WTC11 (cell line): ENCODE results near the gene GGTLC2. TPM values are rescaled to one million over a fixed set of nuclear protein-coding genes. Genes with fewer than 3 reads are reported as not detected.

ENCODE experiments used
- ATAC-seq: fragments of 200-7000 bp; cut with Tn5 transposase; 2 replicates; pipeline ENCODE4 v1.10.0; 2021; ENCODE audit warnings: mild to moderate bottlenecking, moderate library complexity
- CTCF ChIA-PET: fragments of 300-600 bp; sonication (Branson Sonifier 250); formaldehyde crosslinking; loops from one replicate; lab custom pipeline; 2021; ENCODE audit warnings: antibody characterized with exemption; lab: Charles Lee
- POLR2A ChIA-PET: fragments of 350-600 bp; sonication (Branson Sonifier 250); formaldehyde crosslinking; loops from one replicate; lab custom pipeline; 2021; ENCODE audit warnings: antibody characterized with exemption; lab: Charles Lee
- DNase-seq: peaks from one replicate; pipeline ENCODE4 v3.0.0; 2021; ENCODE audit warnings: low spot score
- H3K27ac Mint-ChIP-seq: 2 replicates; pipeline ENCODE4 v1.8.0; 2021; ENCODE audit warnings: mixed read lengths
- H3K27me3 Mint-ChIP-seq: 2 replicates; pipeline ENCODE4 v1.8.0; 2021; ENCODE audit warnings: low read depth, mild to moderate bottlenecking, moderate library complexity, mixed read lengths
- H3K36me3 Mint-ChIP-seq: 2 replicates; pipeline ENCODE4 v1.8.0; 2021; ENCODE audit warnings: mixed read lengths
- H3K4me1 Mint-ChIP-seq: 2 replicates; pipeline ENCODE4 v1.8.0; 2022; ENCODE audit warnings: mixed read lengths
- H3K4me3 Mint-ChIP-seq: 2 replicates; pipeline ENCODE4 v1.8.0; 2021; ENCODE audit warnings: mild to moderate bottlenecking, moderate library complexity, mixed read lengths
- H3K9me3 Mint-ChIP-seq: 2 replicates; pipeline ENCODE4 v1.8.0; 2021; ENCODE audit warnings: mixed read lengths
- CREM ChIP-seq: sonication (generic); formaldehyde crosslinking; IDR thresholded peaks from 2 replicates; pipeline ENCODE4 v1.8.1; 2022; ENCODE audit warnings: mild to moderate bottlenecking, missing genetic modification reagents, moderate library complexity
- ESRRA ChIP-seq: sonication (generic); formaldehyde crosslinking; IDR thresholded peaks from 2 replicates; pipeline ENCODE4 v1.8.1; 2022; ENCODE audit warnings: mild to moderate bottlenecking, missing genetic modification reagents, borderline replicate concordance
- ETV6 ChIP-seq: sonication (generic); formaldehyde crosslinking; IDR thresholded peaks from 2 replicates; pipeline ENCODE4 v1.8.1; 2022; ENCODE audit warnings: mild to moderate bottlenecking, missing genetic modification reagents
- FOXJ3 ChIP-seq: sonication (generic); formaldehyde crosslinking; IDR thresholded peaks from 2 replicates; pipeline ENCODE4 v1.9.0; 2021; ENCODE audit warnings: missing genetic modification reagents, mild to moderate bottlenecking, borderline replicate concordance
- FOXK1 ChIP-seq: sonication (generic); formaldehyde crosslinking; IDR thresholded peaks from 2 replicates; pipeline ENCODE4 v1.8.0; 2022; ENCODE audit warnings: mild to moderate bottlenecking, moderate library complexity, missing genetic modification reagents
- GABPB1 ChIP-seq: sonication (generic); formaldehyde crosslinking; IDR thresholded peaks from 2 replicates; pipeline ENCODE4 v1.8.1; 2023; ENCODE audit warnings: mild to moderate bottlenecking, missing genetic modification reagents
- GRHL2 ChIP-seq: fragments of 250-450 bp; sonication (Bioruptor Pico); IDR thresholded peaks from 2 replicates; pipeline ENCODE4 v1.8.0; 2022; ENCODE audit warnings: mild to moderate bottlenecking, moderate library complexity; ENCODE audit not compliant: insufficient replicate concordance, severe bottlenecking
- IRF2 ChIP-seq: sonication (generic); formaldehyde crosslinking; IDR thresholded peaks from 2 replicates; pipeline ENCODE4 v1.8.0; 2022; ENCODE audit warnings: low read depth, missing genetic modification reagents, borderline replicate concordance
- MXD4 ChIP-seq: fragments of 250-450 bp; sonication (Bioruptor Pico); IDR thresholded peaks from 2 replicates; pipeline ENCODE4 v1.8.0; 2021; ENCODE audit warnings: mild to moderate bottlenecking, moderate library complexity, borderline replicate concordance
- NFE2L1 ChIP-seq: sonication (generic); formaldehyde crosslinking; IDR thresholded peaks from 2 replicates; pipeline ENCODE4 v1.8.1; 2023; ENCODE audit warnings: missing genetic modification reagents
- NFYB ChIP-seq: sonication (generic); formaldehyde crosslinking; conservative IDR thresholded peaks from 2 replicates; pipeline ENCODE4 v1.8.0; 2022; ENCODE audit warnings: low read depth, missing genetic modification reagents
- NR1H2 ChIP-seq: sonication (generic); formaldehyde crosslinking; IDR thresholded peaks from 2 replicates; pipeline ENCODE4 v1.9.0; 2021; ENCODE audit warnings: mild to moderate bottlenecking, moderate library complexity, missing genetic modification reagents
- RELA ChIP-seq: sonication (generic); formaldehyde crosslinking; IDR thresholded peaks from 2 replicates; pipeline ENCODE4 v1.8.1; 2022; ENCODE audit warnings: missing genetic modification reagents, mild to moderate bottlenecking, borderline replicate concordance
- RORB ChIP-seq: fragments of 250-450 bp; sonication (Bioruptor Pico); IDR thresholded peaks from 2 replicates; pipeline ENCODE4 v1.9.0; 2021; ENCODE audit warnings: mild to moderate bottlenecking
- SMAD3 ChIP-seq: sonication (generic); formaldehyde crosslinking; IDR thresholded peaks from 2 replicates; pipeline ENCODE4 v1.8.0; 2022; ENCODE audit warnings: missing genetic modification reagents, mild to moderate bottlenecking, borderline replicate concordance
- TCF7 ChIP-seq: sonication (generic); formaldehyde crosslinking; IDR thresholded peaks from 2 replicates; pipeline ENCODE4 v1.8.0; 2022; ENCODE audit warnings: mild to moderate bottlenecking, low read depth, missing genetic modification reagents, moderate library complexity
- ZBTB21 ChIP-seq: sonication (generic); formaldehyde crosslinking; IDR thresholded peaks from 2 replicates; pipeline ENCODE4 v1.8.1; 2023; ENCODE audit warnings: mild to moderate bottlenecking, missing genetic modification reagents, borderline replicate concordance
- total RNA-seq: library from RNA; stranded (reverse); gene quantifications from 3 replicates; pipeline ENCODE4 v1.2.3, GENCODE V29; 2021
- TF ChIP-seq, protein P1 (sequence below): sonication (generic); formaldehyde crosslinking; IDR thresholded peaks from 2 replicates; pipeline ENCODE4 v1.8.1; 2022; ENCODE audit warnings: mild to moderate bottlenecking, moderate library complexity, missing genetic modification reagents
- TF ChIP-seq, protein P2 (sequence below): fragments of 200-600 bp; IDR thresholded peaks from 2 replicates; pipeline ENCODE4 v1.8.0; 2022; ENCODE audit warnings: antibody characterized with exemption
- TF ChIP-seq, protein P3 (sequence below): sonication (generic); formaldehyde crosslinking; IDR thresholded peaks from 2 replicates; pipeline ENCODE4 v1.8.0; 2023; ENCODE audit warnings: missing genetic modification reagents, mild to moderate bottlenecking, borderline replicate concordance
- TF ChIP-seq, protein P4 (sequence below): sonication (generic); formaldehyde crosslinking; IDR thresholded peaks from 2 replicates; pipeline ENCODE4 v1.8.0; 2022; ENCODE audit warnings: mild to moderate bottlenecking, missing genetic modification reagents
- TF ChIP-seq, protein P5 (sequence below): sonication (generic); formaldehyde crosslinking; IDR thresholded peaks from 2 replicates; pipeline ENCODE4 v1.8.1; 2023; ENCODE audit warnings: mild to moderate bottlenecking, missing genetic modification reagents, moderate library complexity

Gene GGTLC2
- total RNA-seq, 1 experiment from 2014 or later, result not detected

DNA sequence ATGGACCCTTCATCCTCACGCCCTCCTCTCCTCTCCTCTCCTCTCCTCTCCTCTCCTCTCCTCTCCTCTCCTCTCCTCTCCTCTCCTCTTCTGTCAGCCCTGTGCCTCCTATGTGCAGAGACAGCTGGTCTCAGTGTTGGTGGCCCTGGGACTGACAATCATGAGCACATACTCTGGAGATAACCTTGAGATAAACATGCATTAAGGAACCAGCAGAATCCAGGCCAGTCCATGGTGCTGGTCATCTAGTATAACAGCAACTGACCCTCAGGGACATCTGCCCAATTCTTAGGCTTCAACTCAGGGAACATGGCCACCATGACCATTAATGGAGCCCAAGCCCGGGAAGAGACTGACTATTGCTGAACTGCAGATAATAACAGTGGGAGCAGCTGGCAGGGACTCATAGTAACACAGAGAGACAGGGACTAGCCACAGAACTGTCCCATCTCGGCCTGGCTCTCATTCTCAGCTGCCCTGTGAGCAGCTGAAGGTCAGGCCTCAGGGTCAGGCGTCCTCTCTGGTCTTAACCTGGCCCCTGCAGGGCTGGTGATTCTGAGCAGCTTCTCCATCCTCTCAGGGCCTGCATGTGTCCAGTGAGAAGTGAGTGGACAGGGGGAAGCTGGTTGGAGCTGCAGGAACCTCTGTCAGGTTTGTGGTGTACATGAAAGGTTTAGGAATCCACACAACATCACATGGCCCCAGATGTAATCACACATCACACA lies 45.4 kb downstream of the GGTLC2 start:
- ChIA-PET CTCF (interaction anchor here (0.9 to 3.3 kb wide), 8 partner anchors 9 to 267 kb away, joined by 3 to 19 read pairs (median 4); no protein-coding TSS in a partner anchor), POLR2A (interaction anchor here (0.6 kb wide), 1 partner anchor 652 kb away, joined by 3 read pairs; no protein-coding TSS in a partner anchor)
- DNase-seq, result no peak
- Mint-ChIP-seq H3K4me3 (no peak overlapping the region), H3K27me3 (peaks cover 95% of the 10 kb centered on the region), H3K27ac (no peak overlapping the region), H3K4me1 (peaks cover 4% of the 10 kb centered on the region; the same call in 1 of the 2 replicates), H3K36me3 (no peaks in the 10 kb centered on the region), H3K9me3 (no peaks in the 10 kb centered on the region)
- TF ChIP-seq TCF7 (CRISPR knock-in tag) (no peak), CREM (CRISPR knock-in tag) (no peak), NR1H2 (CRISPR knock-in tag) (no peak), ETV6 (no peak), RORB (no peak), RELA (no peak), MXD4 (CRISPR knock-in tag) (no peak), FOXK1 (CRISPR knock-in tag) (no peak), SMAD3 (CRISPR knock-in tag) (no peak)
- TF ChIP-seq, protein P1, sequence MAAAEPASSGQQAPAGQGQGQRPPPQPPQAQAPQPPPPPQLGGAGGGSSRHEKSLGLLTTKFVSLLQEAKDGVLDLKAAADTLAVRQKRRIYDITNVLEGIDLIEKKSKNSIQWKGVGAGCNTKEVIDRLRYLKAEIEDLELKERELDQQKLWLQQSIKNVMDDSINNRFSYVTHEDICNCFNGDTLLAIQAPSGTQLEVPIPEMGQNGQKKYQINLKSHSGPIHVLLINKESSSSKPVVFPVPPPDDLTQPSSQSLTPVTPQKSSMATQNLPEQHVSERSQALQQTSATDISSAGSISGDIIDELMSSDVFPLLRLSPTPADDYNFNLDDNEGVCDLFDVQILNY, result no peak
- TF ChIP-seq, protein P2, sequence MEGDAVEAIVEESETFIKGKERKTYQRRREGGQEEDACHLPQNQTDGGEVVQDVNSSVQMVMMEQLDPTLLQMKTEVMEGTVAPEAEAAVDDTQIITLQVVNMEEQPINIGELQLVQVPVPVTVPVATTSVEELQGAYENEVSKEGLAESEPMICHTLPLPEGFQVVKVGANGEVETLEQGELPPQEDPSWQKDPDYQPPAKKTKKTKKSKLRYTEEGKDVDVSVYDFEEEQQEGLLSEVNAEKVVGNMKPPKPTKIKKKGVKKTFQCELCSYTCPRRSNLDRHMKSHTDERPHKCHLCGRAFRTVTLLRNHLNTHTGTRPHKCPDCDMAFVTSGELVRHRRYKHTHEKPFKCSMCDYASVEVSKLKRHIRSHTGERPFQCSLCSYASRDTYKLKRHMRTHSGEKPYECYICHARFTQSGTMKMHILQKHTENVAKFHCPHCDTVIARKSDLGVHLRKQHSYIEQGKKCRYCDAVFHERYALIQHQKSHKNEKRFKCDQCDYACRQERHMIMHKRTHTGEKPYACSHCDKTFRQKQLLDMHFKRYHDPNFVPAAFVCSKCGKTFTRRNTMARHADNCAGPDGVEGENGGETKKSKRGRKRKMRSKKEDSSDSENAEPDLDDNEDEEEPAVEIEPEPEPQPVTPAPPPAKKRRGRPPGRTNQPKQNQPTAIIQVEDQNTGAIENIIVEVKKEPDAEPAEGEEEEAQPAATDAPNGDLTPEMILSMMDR, result no peak
- TF ChIP-seq, protein P3, sequence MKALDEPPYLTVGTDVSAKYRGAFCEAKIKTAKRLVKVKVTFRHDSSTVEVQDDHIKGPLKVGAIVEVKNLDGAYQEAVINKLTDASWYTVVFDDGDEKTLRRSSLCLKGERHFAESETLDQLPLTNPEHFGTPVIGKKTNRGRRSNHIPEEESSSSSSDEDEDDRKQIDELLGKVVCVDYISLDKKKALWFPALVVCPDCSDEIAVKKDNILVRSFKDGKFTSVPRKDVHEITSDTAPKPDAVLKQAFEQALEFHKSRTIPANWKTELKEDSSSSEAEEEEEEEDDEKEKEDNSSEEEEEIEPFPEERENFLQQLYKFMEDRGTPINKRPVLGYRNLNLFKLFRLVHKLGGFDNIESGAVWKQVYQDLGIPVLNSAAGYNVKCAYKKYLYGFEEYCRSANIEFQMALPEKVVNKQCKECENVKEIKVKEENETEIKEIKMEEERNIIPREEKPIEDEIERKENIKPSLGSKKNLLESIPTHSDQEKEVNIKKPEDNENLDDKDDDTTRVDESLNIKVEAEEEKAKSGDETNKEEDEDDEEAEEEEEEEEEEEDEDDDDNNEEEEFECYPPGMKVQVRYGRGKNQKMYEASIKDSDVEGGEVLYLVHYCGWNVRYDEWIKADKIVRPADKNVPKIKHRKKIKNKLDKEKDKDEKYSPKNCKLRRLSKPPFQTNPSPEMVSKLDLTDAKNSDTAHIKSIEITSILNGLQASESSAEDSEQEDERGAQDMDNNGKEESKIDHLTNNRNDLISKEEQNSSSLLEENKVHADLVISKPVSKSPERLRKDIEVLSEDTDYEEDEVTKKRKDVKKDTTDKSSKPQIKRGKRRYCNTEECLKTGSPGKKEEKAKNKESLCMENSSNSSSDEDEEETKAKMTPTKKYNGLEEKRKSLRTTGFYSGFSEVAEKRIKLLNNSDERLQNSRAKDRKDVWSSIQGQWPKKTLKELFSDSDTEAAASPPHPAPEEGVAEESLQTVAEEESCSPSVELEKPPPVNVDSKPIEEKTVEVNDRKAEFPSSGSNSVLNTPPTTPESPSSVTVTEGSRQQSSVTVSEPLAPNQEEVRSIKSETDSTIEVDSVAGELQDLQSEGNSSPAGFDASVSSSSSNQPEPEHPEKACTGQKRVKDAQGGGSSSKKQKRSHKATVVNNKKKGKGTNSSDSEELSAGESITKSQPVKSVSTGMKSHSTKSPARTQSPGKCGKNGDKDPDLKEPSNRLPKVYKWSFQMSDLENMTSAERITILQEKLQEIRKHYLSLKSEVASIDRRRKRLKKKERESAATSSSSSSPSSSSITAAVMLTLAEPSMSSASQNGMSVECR (CRISPR knock-in tag), result no peak
- TF ChIP-seq, protein P4, sequence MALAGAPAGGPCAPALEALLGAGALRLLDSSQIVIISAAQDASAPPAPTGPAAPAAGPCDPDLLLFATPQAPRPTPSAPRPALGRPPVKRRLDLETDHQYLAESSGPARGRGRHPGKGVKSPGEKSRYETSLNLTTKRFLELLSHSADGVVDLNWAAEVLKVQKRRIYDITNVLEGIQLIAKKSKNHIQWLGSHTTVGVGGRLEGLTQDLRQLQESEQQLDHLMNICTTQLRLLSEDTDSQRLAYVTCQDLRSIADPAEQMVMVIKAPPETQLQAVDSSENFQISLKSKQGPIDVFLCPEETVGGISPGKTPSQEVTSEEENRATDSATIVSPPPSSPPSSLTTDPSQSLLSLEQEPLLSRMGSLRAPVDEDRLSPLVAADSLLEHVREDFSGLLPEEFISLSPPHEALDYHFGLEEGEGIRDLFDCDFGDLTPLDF (CRISPR knock-in tag), result no peak
- ATAC-seq, result no peak

DNA sequence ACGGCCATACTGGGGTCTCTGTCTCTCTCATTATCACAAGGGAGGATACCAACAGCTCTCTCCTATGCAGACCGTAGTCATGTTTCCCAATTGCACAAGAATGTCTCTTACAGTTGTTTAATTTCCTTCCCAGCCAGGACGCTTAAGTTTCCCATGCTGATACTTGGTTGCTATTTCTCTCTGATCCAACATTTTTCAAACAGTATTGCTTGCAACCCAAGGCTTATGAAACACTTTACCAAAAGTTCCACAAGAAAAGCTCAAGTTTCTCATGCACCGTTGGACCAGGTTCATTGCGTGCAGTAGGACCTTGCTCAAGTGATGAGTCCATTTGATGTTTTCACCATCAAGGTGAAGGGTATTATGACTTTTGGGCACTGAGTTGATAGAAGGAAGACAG lies 46.6 kb downstream of the GGTLC2 start:
- ChIA-PET CTCF (interaction anchor here (1.1 to 3.6 kb wide), 7 partner anchors 10 to 268 kb away, joined by 3 to 21 read pairs (median 6); no protein-coding TSS in a partner anchor), POLR2A (no interaction called here)
- DNase-seq, result no peak
- Mint-ChIP-seq H3K4me3 (no peak overlapping the region), H3K27ac (no peak overlapping the region), H3K27me3 (peaks cover 98% of the 10 kb centered on the region), H3K36me3 (no peaks in the 10 kb centered on the region), H3K4me1 (peaks cover 4% of the 10 kb centered on the region; the same call in 1 of the 2 replicates), H3K9me3 (no peaks in the 10 kb centered on the region)
- ATAC-seq, result no peak
- TF ChIP-seq TCF7 (CRISPR knock-in tag), result no peak
- TF ChIP-seq, protein P2, result no peak
- TF ChIP-seq MXD4 (CRISPR knock-in tag), result no peak
- TF ChIP-seq, protein P5, sequence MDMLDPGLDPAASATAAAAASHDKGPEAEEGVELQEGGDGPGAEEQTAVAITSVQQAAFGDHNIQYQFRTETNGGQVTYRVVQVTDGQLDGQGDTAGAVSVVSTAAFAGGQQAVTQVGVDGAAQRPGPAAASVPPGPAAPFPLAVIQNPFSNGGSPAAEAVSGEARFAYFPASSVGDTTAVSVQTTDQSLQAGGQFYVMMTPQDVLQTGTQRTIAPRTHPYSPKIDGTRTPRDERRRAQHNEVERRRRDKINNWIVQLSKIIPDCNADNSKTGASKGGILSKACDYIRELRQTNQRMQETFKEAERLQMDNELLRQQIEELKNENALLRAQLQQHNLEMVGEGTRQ (CRISPR knock-in tag), result no peak
- TF ChIP-seq NFYB (CRISPR knock-in tag), result no peak
- no peak for TF ChIP-seq NFE2L1
- TF ChIP-seq GABPB1 (CRISPR knock-in tag), result no peak
- no peak for TF ChIP-seq SMAD3 (CRISPR knock-in tag)
- no peak for TF ChIP-seq FOXJ3 (CRISPR knock-in tag)
- no peak for TF ChIP-seq ZBTB21 (CRISPR knock-in tag)
- no peak for TF ChIP-seq IRF2
- TF ChIP-seq ESRRA (CRISPR knock-in tag), result no peak
- no peak for TF ChIP-seq GRHL2
